HEK293T (cell line): ENCODE measurements around the gene DLX2.
"Not testable (repeated sequence)": the region's sequence is repeated elsewhere in the genome, so short reads cannot be mapped to it uniquely, and the experiment has no call there.

Source experiments
- CTCF ChIA-PET: fragments of 350-600 bp; formaldehyde crosslinking; extraction: SDS; loops from one replicate; lab custom pipeline; 2021; ENCODE audit warnings: antibody characterized with exemption, inconsistent platforms; lab: Yijun Ruan, JAX
- POLR2A ChIA-PET: fragments of 350-600 bp; formaldehyde crosslinking; extraction: SDS; loops from one replicate; lab custom pipeline; 2020; ENCODE audit warnings: antibody characterized with exemption, inconsistent platforms; lab: Yijun Ruan, JAX
- DNase-seq: peaks from one replicate; pipeline ENCODE4 v3.0.0; 2012; ENCODE audit warnings: mixed read lengths; ENCODE audit errors: extremely low spot score
- ARNT ChIP-seq: fragments of 450-650 bp; IDR thresholded peaks from 2 replicates; pipeline ENCODE4 v1.6.1; 2017; ENCODE audit warnings: mild to moderate bottlenecking
- BHLHE40 ChIP-seq: fragments of 450-650 bp; IDR thresholded peaks from 2 replicates; pipeline ENCODE4 v1.6.1; 2016; ENCODE audit warnings: mild to moderate bottlenecking, moderate library complexity, borderline replicate concordance
- CTBP1 ChIP-seq: fragments of 450-650 bp; IDR thresholded peaks from 2 replicates; pipeline ENCODE4 v1.6.1; 2016; ENCODE audit warnings: borderline replicate concordance
- ELF4 ChIP-seq: fragments of 450-650 bp; IDR thresholded peaks from 2 replicates; pipeline ENCODE4 v1.6.1; 2017; ENCODE audit warnings: antibody characterized with exemption
- FOXA1 ChIP-seq: fragments of 450-650 bp; IDR thresholded peaks from 2 replicates; pipeline ENCODE4 v1.6.1; 2016; ENCODE audit warnings: mild to moderate bottlenecking
- FOXK2 ChIP-seq: fragments of 450-650 bp; IDR thresholded peaks from 2 replicates; pipeline ENCODE4 v1.6.1; 2016; ENCODE audit warnings: mild to moderate bottlenecking
- FOXM1 ChIP-seq: fragments of 450-650 bp; IDR thresholded peaks from 2 replicates; pipeline ENCODE4 v1.6.1; 2017; ENCODE audit warnings: mild to moderate bottlenecking, borderline replicate concordance
- HDGF ChIP-seq: fragments of 450-650 bp; IDR thresholded peaks from 2 replicates; pipeline ENCODE4 v1.6.1; 2017; ENCODE audit warnings: antibody characterized with exemption, borderline replicate concordance
- L3MBTL2 ChIP-seq: fragments of 450-650 bp; conservative IDR thresholded peaks from 2 replicates; pipeline ENCODE4 v1.6.1; 2016; ENCODE audit warnings: mild to moderate bottlenecking
- LEF1 ChIP-seq: fragments of 450-650 bp; IDR thresholded peaks from 2 replicates; pipeline ENCODE4 v1.6.1; 2017; ENCODE audit warnings: mild to moderate bottlenecking, borderline replicate concordance
- NFRKB ChIP-seq: fragments of 450-650 bp; IDR thresholded peaks from 2 replicates; pipeline ENCODE4 v1.6.1; 2016; ENCODE audit warnings: mild to moderate bottlenecking, moderate library complexity
- SP1 ChIP-seq: fragments of 450-650 bp; IDR thresholded peaks from 2 replicates; pipeline ENCODE4 v1.6.1; 2017
- SUZ12 ChIP-seq: fragments of 450-650 bp; IDR thresholded peaks from 2 replicates; pipeline ENCODE4 v1.6.1; 2016; ENCODE audit warnings: mild to moderate bottlenecking
- TARDBP ChIP-seq: fragments of 450-650 bp; IDR thresholded peaks from 2 replicates; pipeline ENCODE4 v1.6.1; 2016
- ZNF384 ChIP-seq: fragments of 450-650 bp; IDR thresholded peaks from 2 replicates; pipeline ENCODE4 v1.6.1; 2016
- TF ChIP-seq, protein P1 (sequence below): fragments of 450-650 bp; IDR thresholded peaks from 2 replicates; pipeline ENCODE4 v1.6.1; 2016

Gene DLX2

DNA sequence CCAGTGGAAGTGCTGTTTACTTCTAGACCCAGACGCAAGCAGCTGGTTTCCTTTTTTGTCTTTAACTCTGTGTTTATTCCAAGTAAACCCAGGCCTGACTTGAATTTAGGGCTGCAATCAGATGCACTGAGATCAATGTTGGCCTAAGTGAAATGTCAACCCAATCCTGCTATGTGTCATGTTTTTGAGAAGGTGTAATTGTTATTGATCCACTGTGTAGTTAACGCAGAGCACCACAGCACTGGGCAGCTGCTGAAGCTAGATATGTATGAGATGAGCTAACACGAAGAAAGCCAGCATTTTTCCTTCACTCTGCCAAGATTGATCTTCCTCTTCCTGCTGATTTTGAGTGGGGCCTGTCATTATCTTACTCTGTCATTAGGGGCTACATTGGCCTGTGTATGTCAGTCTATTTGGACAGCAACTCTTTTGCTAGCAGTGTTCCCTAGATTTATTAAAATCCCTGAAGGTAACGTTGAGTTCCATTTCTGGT lies 36.3 kb downstream of the DLX2 start:
- ChIA-PET CTCF (no interaction called here), POLR2A (interaction anchor here (1.3 to 1.6 kb wide), 2 partner anchors 19 to 30 kb away, joined by 4 to 6 read pairs; partner anchors contain the start of gene DLX1)
- no peak for TF ChIP-seq FOXA1
- no peak for TF ChIP-seq TARDBP
- TF ChIP-seq L3MBTL2: no peak
- no peak for TF ChIP-seq SP1
- no peak for TF ChIP-seq ELF4
- TF ChIP-seq HDGF: no peak
- TF ChIP-seq FOXK2: no peak
- no peak for TF ChIP-seq ZNF384
- no peak for TF ChIP-seq ARNT
- TF ChIP-seq, protein P1, sequence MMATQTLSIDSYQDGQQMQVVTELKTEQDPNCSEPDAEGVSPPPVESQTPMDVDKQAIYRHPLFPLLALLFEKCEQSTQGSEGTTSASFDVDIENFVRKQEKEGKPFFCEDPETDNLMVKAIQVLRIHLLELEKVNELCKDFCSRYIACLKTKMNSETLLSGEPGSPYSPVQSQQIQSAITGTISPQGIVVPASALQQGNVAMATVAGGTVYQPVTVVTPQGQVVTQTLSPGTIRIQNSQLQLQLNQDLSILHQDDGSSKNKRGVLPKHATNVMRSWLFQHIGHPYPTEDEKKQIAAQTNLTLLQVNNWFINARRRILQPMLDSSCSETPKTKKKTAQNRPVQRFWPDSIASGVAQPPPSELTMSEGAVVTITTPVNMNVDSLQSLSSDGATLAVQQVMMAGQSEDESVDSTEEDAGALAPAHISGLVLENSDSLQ: no peak; the same call in none of the 2 replicates
- TF ChIP-seq CTBP1: no peak
- TF ChIP-seq BHLHE40: no peak
- no peak for TF ChIP-seq NFRKB
- no peak for TF ChIP-seq SUZ12
- no peak for TF ChIP-seq LEF1
- TF ChIP-seq FOXM1: no peak
- no peak for DNase-seq

DNA sequence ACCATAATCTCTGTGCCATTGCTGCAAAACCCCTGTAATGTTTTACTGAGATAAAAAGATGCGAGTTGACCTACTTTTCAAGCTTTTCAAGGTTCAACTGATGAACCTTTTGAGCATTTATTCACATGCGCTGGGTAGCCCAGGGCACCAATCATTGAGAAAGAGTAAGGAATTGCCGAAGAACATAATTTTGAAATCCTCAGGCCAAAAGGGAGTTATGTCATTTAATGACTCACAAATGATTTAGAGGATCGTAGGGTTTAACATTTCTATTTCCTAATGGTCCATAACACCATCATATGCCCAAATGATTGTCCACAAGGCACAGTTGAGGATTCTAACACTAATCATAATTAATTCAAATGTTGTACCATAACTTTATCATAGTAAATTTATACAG lies 37.6 kb downstream of the DLX2 start:
- POLR2A ChIA-PET: no interaction called here
- CTCF ChIA-PET: no interaction called here
- TF ChIP-seq CTBP1 (no peak), NFRKB (no peak), ZNF384 (no peak), FOXK2 (no peak), L3MBTL2 (no peak), FOXA1 (no peak), SP1 (no peak), BHLHE40 (no peak), ARNT (no peak)
- TF ChIP-seq, protein P1: no peak
- DNase-seq: no peak

DNA sequence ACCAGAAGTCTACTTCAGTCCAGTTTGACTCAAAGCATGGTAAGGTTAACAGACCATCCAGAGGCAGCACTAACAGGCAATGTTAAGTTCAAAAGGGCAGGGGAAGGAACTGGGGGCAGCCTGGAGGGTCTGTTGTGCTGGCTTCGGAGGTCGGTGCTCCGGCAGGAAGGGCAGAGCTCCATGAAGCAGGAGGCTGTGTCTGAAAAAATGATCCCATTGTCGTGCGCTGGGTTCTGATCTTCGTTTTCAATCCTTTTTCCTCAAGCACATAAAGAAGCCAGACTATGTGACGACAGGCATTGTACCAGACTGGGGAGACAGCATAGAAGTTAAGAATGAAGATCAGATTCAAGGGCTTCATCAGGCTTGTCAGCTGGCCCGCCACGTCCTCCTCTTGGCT lies 39.3 kb downstream of the DLX2 start:
- no peak for TF ChIP-seq L3MBTL2
- TF ChIP-seq ARNT: no peak
- no peak for TF ChIP-seq FOXA1
- TF ChIP-seq, protein P1: no peak
- TF ChIP-seq ELF4: no peak
- TF ChIP-seq FOXM1: no peak
- TF ChIP-seq ZNF384: no peak
- no peak for TF ChIP-seq CTBP1
- TF ChIP-seq BHLHE40: no peak
- TF ChIP-seq FOXK2: no peak
- no peak for TF ChIP-seq LEF1
- no peak for TF ChIP-seq SUZ12
- TF ChIP-seq NFRKB: no peak
- ChIA-PET POLR2A (interaction anchor here (1.0 to 1.6 kb wide), 3 partner anchors 22 to 36 kb away, joined by 3 to 6 read pairs (median 5); partner anchors contain the start of gene DLX1), CTCF (no interaction called here)
- DNase-seq: no peak

DNA sequence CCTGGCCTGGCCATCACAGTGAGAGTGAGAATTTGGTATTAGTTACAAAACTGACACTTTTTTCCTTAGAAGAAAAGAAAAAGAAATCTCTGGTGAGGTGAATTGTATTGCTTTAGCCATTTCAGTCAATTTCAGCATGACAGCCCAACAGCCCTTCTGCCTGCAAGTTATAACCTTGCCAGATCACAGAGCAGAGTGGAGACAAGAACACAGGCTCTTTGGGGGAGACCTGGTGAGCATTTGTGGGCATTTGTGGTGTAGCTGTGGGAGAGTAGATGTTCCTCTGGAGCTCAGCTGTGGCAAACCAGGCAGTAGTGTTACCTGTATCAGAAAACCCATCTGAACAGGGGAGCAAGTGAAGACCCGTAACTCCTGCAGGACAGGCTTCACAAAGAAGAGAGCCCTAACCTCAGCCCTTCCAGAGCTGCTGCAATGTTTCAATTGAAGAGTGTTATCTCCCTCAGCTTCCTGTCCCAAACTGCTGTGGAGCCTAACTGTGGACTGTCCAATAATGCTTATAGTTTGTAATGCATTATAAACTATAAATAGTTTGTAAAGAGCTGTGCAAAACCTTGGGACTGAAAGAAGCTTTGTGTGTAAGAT lies 40.2 kb downstream of the DLX2 start:
- ChIA-PET CTCF (no interaction called here), POLR2A (interaction anchor here (1.0 to 1.6 kb wide), 4 partner anchors 23 to 39 kb away, joined by 3 to 6 read pairs (median 4); partner anchors contain the start of gene DLX1)
- DNase-seq: no peak
- TF ChIP-seq SUZ12: no peak
- no peak for TF ChIP-seq HDGF
- no peak for TF ChIP-seq ARNT
- no peak for TF ChIP-seq NFRKB
- TF ChIP-seq, protein P1: no peak
- TF ChIP-seq FOXK2: no peak
- no peak for TF ChIP-seq ELF4
- TF ChIP-seq L3MBTL2: no peak
- no peak for TF ChIP-seq SP1
- no peak for TF ChIP-seq LEF1
- no peak for TF ChIP-seq FOXM1
- TF ChIP-seq ZNF384: no peak
- no peak for TF ChIP-seq FOXA1
- no peak for TF ChIP-seq BHLHE40
- TF ChIP-seq TARDBP: no peak
- no peak for TF ChIP-seq CTBP1

DNA sequence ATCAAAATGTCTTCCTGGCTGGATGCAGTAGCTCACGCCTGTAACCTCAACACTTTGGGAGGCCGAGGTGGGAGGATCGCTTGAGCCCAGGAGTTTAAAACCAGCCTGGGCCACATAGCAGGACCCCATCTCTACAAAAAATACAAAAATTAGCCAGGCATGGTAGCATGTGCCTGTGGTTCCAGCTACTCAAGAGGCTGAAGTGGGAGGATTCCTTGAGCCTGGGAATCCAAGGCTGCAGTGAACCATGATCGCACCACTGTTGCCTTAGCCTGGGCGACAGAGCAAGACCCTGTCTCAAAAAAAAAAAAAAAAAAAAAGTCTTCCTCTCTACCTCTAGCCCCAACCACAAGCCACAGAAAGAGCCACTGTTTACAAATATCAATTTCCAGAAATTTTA lies 42.6 kb downstream of the DLX2 start:
- POLR2A ChIA-PET, DNase-seq: not testable (repeated sequence)
- TF ChIP-seq ZNF384: peak; percentile 35; the same call in 1 of the 2 replicates
- CTCF ChIA-PET: interaction anchor here (0.7 kb wide), 1 partner anchor 54 kb away, joined by 3 read pairs; no protein-coding TSS in a partner anchor

DNA sequence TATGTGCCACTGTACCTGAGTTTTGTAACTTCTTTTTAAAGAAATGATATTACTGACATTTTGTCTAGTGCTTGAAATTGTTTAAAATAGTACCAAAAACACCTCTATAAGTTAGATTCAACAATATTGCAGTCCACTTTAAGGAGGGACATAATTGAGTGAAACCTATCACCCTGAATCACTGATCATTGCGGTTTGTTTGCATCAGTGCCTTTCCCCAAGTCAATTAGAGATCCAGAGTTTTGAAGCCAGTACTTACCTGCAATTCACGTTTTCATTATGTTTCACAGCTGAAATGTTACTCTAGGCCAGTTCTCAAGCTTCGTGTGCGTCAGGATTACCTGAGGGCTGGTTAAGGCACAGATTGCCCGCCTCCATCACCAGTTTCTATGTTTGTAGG lies 44.0 kb downstream of the DLX2 start:
- DNase-seq: no peak
- CTCF ChIA-PET: no interaction called here
- TF ChIP-seq HDGF (no peak), TARDBP (no peak), NFRKB (no peak), FOXM1 (no peak), ZNF384 (no peak), ARNT (no peak), FOXA1 (no peak), ELF4 (no peak)
- TF ChIP-seq, protein P1: no peak
- POLR2A ChIA-PET: interaction anchor here (1.8 to 2.8 kb wide), 2 partner anchors 26 to 43 kb away, joined by 6 to 9 read pairs; partner anchors contain the start of gene DLX1
